Measurements from ENCODE around the gene EPHB6. TPM values are rescaled to one million over a fixed set of nuclear protein-coding genes. Genes with fewer than 3 reads are reported as not detected.

Gene EPHB6
- total RNA-seq, 2 donors from 2014 or later = 8.2 to 19.4 TPM

DNA sequence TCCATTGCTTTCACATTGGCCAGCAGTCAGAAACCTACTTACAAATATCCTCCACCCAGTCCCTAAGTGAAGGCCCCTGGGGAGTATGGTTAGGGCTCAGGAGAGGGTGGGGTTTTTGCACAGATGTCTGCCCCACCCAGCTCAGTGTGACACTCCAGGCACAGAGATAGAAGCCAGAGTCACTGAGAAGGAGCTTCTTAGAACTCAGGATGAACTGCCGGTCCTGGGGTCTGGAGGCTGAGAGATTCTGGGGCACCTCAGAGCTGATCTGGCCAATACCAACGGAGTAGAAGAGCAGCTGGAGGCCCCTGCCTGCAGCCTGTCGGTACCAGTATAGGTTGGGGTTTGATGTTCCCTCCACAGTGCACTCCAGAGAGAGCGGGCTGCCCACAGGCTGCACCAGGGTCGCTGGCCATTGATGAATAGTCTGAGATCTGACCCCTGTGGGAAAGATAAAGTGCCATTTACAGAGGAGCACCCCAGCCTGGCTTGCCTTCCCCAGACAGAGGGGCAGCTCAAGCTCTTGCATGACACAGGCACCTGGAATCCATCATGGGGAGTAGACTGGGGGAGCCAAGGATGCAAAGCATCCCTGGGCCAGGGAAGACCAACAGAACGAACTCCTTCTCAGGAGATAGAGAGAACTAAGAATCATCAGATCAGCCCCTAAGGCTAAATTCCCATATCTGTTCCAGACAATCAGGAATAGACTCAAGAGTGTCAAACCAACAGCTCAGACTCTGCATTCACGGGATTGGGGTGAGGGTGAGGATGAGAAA, 42.2 kb upstream of the EPHB6 start:
- Histone ChIP-seq H3K27ac (no peak overlapping the region), H3K36me3 (no peaks in the 10 kb centered on the region), H3K4me3 (no peak overlapping the region), H3K9me3 (no peaks in the 10 kb centered on the region), H3K27me3 (no peaks in the 10 kb centered on the region), H3K4me1 (no peaks in the 10 kb centered on the region)
- DNase-seq (ENCODE audit: low spot score) = no peak
- TF ChIP-seq, protein P1, sequence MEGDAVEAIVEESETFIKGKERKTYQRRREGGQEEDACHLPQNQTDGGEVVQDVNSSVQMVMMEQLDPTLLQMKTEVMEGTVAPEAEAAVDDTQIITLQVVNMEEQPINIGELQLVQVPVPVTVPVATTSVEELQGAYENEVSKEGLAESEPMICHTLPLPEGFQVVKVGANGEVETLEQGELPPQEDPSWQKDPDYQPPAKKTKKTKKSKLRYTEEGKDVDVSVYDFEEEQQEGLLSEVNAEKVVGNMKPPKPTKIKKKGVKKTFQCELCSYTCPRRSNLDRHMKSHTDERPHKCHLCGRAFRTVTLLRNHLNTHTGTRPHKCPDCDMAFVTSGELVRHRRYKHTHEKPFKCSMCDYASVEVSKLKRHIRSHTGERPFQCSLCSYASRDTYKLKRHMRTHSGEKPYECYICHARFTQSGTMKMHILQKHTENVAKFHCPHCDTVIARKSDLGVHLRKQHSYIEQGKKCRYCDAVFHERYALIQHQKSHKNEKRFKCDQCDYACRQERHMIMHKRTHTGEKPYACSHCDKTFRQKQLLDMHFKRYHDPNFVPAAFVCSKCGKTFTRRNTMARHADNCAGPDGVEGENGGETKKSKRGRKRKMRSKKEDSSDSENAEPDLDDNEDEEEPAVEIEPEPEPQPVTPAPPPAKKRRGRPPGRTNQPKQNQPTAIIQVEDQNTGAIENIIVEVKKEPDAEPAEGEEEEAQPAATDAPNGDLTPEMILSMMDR (IDR thresholded peaks at IDR 0.05) = no peak

DNA sequence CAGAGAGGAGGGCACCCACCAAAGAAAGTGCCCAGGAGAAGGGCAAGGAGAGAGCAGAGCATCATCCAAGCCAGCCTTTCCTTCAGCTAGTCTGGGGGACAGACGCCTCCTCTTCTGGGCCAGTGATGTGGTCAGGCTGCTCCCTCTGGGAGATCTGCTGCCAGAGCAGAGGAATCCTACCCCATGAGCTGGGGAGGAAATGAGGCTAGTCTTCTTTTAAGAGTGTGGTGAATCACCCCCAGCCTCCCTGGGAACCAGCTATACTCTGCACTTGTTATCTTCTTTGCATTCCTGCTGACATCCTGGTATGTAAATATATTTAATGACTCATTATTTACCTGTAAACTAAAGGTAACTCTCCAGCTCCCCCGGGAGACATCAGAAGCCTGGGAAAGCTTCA, 41.6 kb upstream of the EPHB6 start:
- Histone ChIP-seq H3K27me3 (no peaks in the 10 kb centered on the region), H3K4me1 (no peaks in the 10 kb centered on the region), H3K4me3 (no peak overlapping the region), H3K36me3 (no peaks in the 10 kb centered on the region), H3K27ac (no peak overlapping the region), H3K9me3 (no peaks in the 10 kb centered on the region)
- TF ChIP-seq, protein P1 (IDR thresholded peaks at IDR 0.05) = no peak
- DNase-seq (ENCODE audit: low spot score) = no peak

DNA sequence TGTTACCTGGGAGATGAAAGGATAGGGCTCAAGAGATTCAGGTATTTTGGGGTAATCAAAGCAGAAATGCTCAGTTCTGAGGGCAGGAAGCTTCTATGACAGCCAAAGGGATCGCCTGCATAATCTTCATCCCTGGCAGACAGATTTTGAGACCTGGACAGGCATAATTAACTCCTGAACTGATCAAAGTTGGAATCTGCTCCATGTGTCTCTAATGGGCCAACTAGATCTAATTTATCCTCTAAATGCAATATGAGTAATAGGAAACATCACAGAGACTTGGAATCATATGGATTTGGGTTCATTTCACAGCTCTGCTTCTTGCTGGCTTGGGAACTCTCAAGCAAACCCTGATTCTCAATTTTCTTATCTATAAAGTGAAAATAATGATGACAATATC, 41.2 kb upstream of the EPHB6 start:
- H3K27ac ChIP-seq = no peak overlapping the region
- H3K9me3 ChIP-seq = no peaks in the 10 kb centered on the region
- no peak overlapping the region for H3K4me3 ChIP-seq
- no peak for DNase-seq (ENCODE audit: low spot score)
- H3K36me3 ChIP-seq = no peaks in the 10 kb centered on the region
- no peaks in the 10 kb centered on the region for H3K4me1 ChIP-seq
- no peaks in the 10 kb centered on the region for H3K27me3 ChIP-seq
- TF ChIP-seq, protein P1 (IDR thresholded peaks at IDR 0.05) = no peak

DNA sequence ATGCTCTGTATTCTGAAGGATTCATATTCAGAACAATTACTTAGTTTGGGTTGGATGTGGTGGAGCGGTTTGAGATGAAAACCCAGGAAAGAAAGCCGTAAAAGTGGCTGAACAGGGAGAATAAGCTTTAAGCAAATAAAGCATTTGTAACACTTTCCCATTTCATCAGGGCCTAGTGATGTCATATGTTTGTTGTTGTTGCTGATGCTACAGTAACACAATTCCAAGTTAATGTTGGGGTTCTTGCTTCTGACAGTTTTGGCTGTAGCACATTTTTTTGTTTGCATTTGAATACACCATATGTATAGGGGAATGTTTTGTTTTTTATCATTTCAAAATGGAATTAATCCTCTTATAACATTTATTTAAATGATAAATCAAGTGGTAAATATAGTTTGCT, 40.4 kb upstream of the EPHB6 start:
- Histone ChIP-seq H3K4me3 (no peak overlapping the region), H3K36me3 (no peaks in the 10 kb centered on the region), H3K27me3 (no peaks in the 10 kb centered on the region), H3K27ac (no peak overlapping the region), H3K4me1 (no peaks in the 10 kb centered on the region), H3K9me3 (no peaks in the 10 kb centered on the region)
- no peak for DNase-seq (ENCODE audit: low spot score)
- TF ChIP-seq, protein P1 (IDR thresholded peaks at IDR 0.05) = no peak

DNA sequence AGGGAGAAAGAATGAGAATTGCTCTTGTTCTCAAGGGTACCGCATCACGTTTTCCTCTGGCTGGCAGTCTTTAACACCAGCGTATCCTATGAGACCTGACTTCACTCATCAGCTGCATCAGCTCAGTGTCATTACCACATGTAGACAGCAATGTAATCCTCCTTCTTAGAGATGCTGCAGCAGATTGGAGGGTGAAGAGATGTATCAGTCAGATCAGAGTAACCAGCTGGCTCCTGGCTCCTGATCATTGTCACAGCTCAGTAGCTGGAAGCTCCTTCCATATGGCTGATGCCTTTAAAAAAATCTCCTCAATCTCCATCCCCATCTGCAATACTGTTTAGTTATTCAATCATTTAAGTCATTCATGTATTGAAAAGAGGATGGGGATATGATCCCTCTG, 39.7 kb upstream of the EPHB6 start:
- no peaks in the 10 kb centered on the region for H3K27me3 ChIP-seq
- no peaks in the 10 kb centered on the region for H3K4me1 ChIP-seq
- H3K27ac ChIP-seq = no peak overlapping the region
- TF ChIP-seq, protein P1 (IDR thresholded peaks at IDR 0.05) = no peak
- H3K36me3 ChIP-seq = no peaks in the 10 kb centered on the region
- DNase-seq (ENCODE audit: low spot score) = no peak
- H3K9me3 ChIP-seq = no peaks in the 10 kb centered on the region
- no peak overlapping the region for H3K4me3 ChIP-seq

DNA sequence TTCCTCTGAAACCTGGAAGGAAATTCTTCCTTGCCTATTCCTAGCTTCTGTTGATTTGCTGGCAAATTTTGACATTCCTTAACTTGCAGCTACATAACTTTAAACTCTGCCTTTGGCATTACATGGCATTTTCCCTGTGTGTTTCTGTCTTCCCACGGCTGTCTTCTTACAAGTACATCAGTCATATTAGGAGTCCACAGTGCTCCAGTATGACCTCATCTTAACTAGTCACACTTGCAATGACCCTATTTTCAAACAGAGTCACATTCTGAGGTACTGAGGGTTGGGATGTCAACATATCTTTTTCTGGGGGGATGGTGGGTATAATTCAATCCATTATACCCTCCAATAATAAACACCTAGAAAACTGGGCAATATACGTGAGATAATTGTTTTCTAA, 37.4 kb upstream of the EPHB6 start:
- Histone ChIP-seq H3K36me3 (no peaks in the 10 kb centered on the region), H3K9me3 (no peaks in the 10 kb centered on the region), H3K27me3 (no peaks in the 10 kb centered on the region), H3K4me3 (no peak overlapping the region), H3K27ac (no peak overlapping the region), H3K4me1 (no peaks in the 10 kb centered on the region)
- TF ChIP-seq, protein P1 (IDR thresholded peaks at IDR 0.05) = no peak
- DNase-seq (ENCODE audit: low spot score) = no peak

Measured in right atrium auricular region (tissue), 2 donors.